Astrocyte of the spinal cord (primary cell): ENCODE measurements around the gene HOXA7.

Experiments
- DNase-seq: peaks from one replicate; pipeline ENCODE4 v3.0.0; 2011; ENCODE audit warnings: low read depth, low spot score
- H3K4me3 ChIP-seq: 2 replicates; pipeline ENCODE4 v1.5.1; 2011; ENCODE audit warnings: low read depth, mild to moderate bottlenecking, low read length, moderate library complexity
- CTCF ChIP-seq: IDR thresholded peaks from 2 replicates; pipeline ENCODE4 v1.5.1; 2012; ENCODE audit warnings: low read depth, mild to moderate bottlenecking, low read length, inconsistent platforms
- in situ Hi-C: cut with HindIII; loops from 2 replicates; pipeline ENCODE4 v1.10.0; 2017; ENCODE audit warnings: low sequenced_read_pairs

HOXA7 gene

GRCh38 chr7:27112955-27113949, 43.2 kb downstream of the HOXA7 start:
- in situ Hi-C loops: no loop called here
- DNase-seq: peak; percentile 91
- H3K4me3 ChIP-seq: peak overlapping the region; percentile 89
- TF ChIP-seq CTCF: no peak

DNA sequence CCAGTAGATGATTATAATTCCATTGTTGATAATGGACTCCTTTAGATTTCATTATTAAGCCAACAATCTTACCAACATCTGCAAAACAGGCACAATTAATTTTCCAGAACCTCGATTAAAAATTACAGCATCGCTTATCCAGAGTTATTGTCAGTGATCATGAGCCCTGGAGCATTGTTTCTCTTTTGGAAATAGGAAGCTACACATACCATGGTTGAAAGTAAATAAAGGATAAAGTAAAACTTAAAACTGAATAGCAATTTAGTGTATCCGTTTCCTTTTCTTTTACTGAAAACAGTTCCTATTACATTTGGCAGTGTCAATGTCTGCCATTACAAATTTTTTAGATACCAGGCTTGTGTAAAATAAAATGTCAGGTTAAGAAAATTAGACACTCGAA, 44.1 kb downstream of the HOXA7 start:
- no peak for TF ChIP-seq CTCF
- peak; percentile 38 for DNase-seq
- peak overlapping the region; percentile 89 for H3K4me3 ChIP-seq
- in situ Hi-C loops: no loop called here

DNA sequence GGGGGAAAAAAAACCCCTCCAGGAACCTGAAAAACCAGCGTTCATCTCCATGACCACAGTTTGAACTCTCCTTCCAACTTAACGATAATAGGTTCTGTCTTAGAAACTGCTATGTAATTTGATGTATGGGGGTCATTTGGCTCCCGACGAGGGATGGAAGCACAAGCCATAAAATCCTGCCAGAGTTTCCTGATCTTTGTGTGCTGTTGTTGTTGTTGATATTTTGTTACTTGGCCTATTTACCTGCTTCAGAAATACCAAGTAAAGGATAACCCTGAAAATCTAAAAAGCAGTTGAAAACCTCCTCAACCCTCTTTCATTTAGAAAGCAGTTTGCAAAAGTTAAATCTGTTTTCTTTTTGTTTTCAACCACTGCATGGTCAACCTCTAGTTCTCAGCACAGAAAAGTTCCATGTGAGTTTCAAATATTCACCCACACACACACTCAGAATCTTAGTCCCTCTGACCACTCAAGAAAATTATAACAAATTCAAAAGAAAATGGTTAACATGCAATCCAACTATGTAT, 44.7 kb downstream of the HOXA7 start:
- no peak for DNase-seq
- no peak for TF ChIP-seq CTCF
- in situ Hi-C loops: no loop called here
- peak overlapping the region; percentile 89 for H3K4me3 ChIP-seq

DNA sequence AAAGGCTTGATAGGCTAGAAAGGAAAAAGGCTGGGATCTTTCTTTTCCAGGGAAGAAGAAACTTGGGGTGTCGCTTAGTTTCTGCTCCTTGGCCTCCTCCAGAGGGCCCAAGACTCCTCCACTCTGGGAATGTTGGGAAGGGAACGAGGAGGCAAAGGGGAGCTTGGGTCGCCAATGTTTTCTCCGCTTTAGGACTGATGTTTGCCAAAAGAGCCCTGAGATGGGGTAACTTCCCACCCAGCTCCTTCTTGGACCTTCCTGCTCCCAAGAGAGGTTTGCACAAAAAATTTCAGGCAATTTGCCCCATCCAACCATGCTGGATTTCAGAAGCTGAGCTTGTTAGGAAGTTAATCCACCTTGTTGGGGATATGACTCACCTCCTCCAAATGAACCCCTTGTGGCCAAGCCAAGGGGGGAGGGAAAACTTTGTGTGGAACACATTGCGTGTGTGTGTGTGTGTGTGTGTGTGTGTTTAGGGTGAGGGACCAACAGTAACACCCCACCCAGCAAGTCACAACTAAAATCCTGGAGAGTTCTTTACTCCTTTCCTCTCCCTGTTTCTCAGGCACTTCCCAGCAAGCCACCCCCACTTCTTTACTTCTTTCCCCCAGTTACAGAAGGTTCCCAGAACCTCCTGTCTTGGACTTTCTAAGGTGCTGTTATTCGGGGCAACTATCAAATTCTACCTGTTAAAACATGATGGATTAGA, 45.3 kb downstream of the HOXA7 start:
- peak; percentile 93 for DNase-seq
- peak overlapping the region; percentile 89 for H3K4me3 ChIP-seq
- in situ Hi-C loops: no loop called here

DNA sequence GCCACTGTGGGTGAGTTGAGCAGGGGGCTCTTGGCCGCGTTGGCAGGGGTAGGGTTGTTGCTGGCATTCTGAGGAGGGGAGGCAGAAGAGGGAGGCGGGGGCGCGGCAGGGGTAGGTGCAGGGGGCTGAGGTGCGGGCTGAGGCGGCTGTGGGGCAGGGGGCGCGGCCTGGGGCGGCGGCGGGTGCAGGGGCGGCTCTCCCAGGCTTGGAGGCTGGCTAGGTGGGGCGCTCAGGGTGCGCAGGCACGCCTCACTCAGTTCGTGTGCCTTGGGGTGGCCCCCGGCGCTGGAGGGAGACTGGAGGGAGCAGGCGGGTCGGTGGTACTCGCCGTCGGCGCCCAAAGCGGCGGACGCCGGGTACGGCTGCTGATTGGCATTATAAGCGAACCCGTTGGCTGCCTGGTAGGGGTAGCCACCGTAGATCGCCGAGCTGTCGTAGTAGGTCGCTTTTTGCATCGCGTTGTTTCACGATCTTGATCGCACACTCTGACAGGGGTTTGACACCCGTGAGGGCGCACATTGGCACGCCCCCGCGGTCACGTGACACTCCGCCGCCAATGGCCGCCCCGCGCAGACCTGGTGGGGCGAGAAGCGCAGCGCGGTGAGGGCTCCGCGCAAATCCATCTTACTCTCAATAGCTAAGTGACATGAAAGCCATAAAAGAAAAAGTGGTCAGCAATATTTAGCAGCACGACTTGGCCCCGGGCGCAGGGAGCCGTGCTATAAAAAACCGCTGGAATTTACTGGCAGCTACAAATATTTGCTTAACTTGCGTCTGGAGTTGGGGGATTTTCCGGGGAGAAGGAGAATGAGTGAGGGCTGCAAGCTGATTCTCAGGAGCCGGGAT, 46.1 kb downstream of the HOXA7 start:
- in situ Hi-C loops: no loop called here
- peak overlapping the region; percentile 89 for H3K4me3 ChIP-seq
- DNase-seq: peak; percentile 97

More for the DNA sequence above, 45.3 kb downstream of the HOXA7 start:
- no peak for TF ChIP-seq CTCF

More for the DNA sequence above, 46.1 kb downstream of the HOXA7 start:
- TF ChIP-seq CTCF: no peak
